Measurements from ENCODE around the gene USF2. TPM values are rescaled to one million over a fixed set of nuclear protein-coding genes. Genes with fewer than 3 reads are reported as not detected.

The USF2 gene
- total RNA-seq, 2 donors from 2014 or later, result 146 to 150 TPM

- Mint-ChIP-seq H3K27ac (no peak overlapping the region), H3K36me3 (no peaks in the 10 kb centered on the region), H3K9me3 (no peaks in the 10 kb centered on the region)
- ATAC-seq (no peak), DNase-seq (ENCODE audit: low spot score in 2 of 2) (no peak)
Measured at GRCh38 chr19:35297922-35298321, 29.2 kb downstream of the USF2 start.

GRCh38 chr19:35298561-35298972 is 29.8 kb downstream of the USF2 start:
- DNase-seq (ENCODE audit: low spot score in 2 of 2) (no peak), ATAC-seq (peak in 1 of 2 donors; percentile 6)
- Mint-ChIP-seq H3K36me3 (no peaks in the 10 kb centered on the region), H3K27ac (no peak overlapping the region), H3K9me3 (no peaks in the 10 kb centered on the region)

GRCh38 chr19:35299523-35300338 is 31.0 kb downstream of the USF2 start:
- peak in 1 of 2 donors; percentile 25 for ATAC-seq
- H3K27ac Mint-ChIP-seq, result no peak overlapping the region
- H3K9me3 Mint-ChIP-seq, result no peaks in the 10 kb centered on the region
- no peaks in the 10 kb centered on the region for H3K36me3 Mint-ChIP-seq
- no peak for DNase-seq (ENCODE audit: low spot score in 2 of 2)

- Mint-ChIP-seq H3K9me3 (no peaks in the 10 kb centered on the region), H3K27ac (no peak overlapping the region), H3K36me3 (no peaks in the 10 kb centered on the region)
- ATAC-seq (no peak), DNase-seq (ENCODE audit: low spot score in 2 of 2) (no peak)
Measured at GRCh38 chr19:35300339-35300649, 31.5 kb downstream of the USF2 start.

GRCh38 chr19:35301961-35302360 is 33.2 kb downstream of the USF2 start:
- ATAC-seq, result no peak

GRCh38 chr19:35302446-35302845 is 33.7 kb downstream of the USF2 start:
- Mint-ChIP-seq H3K36me3 (no peaks in the 10 kb centered on the region), H3K27ac (peak overlapping the region in 1 of 2 donors; percentile 20), H3K9me3 (no peaks in the 10 kb centered on the region)
- ATAC-seq (no peak), DNase-seq (ENCODE audit: low spot score in 2 of 2) (no peak)

More at GRCh38 chr19:35301961-35302360, 33.2 kb downstream of the USF2 start:
- H3K27ac Mint-ChIP-seq, result peak overlapping the region in 1 of 2 donors; percentile 20
- no peak for DNase-seq (ENCODE audit: low spot score in 2 of 2)
- H3K9me3 Mint-ChIP-seq, result no peaks in the 10 kb centered on the region
- no peaks in the 10 kb centered on the region for H3K36me3 Mint-ChIP-seq

- Mint-ChIP-seq H3K9me3 (no peaks in the 10 kb centered on the region), H3K36me3 (no peaks in the 10 kb centered on the region), H3K27ac (no peak overlapping the region)
- ATAC-seq (no peak), DNase-seq (ENCODE audit: low spot score in 2 of 2) (no peak)
Measured at GRCh38 chr19:35303357-35303915, 34.7 kb downstream of the USF2 start.

GRCh38 chr19:35304036-35304435 is 35.3 kb downstream of the USF2 start:
- no peak for ATAC-seq
- no peak overlapping the region for H3K27ac Mint-ChIP-seq

GRCh38 chr19:35305181-35305580 is 36.4 kb downstream of the USF2 start:
- no peak overlapping the region for H3K27ac Mint-ChIP-seq
- H3K36me3 Mint-ChIP-seq, result no peaks in the 10 kb centered on the region
- ATAC-seq, result no peak
- H3K9me3 Mint-ChIP-seq, result no peaks in the 10 kb centered on the region
- no peak for DNase-seq (ENCODE audit: low spot score in 2 of 2)

More at GRCh38 chr19:35304036-35304435, 35.3 kb downstream of the USF2 start:
- Mint-ChIP-seq H3K36me3 (no peaks in the 10 kb centered on the region), H3K9me3 (no peaks in the 10 kb centered on the region)
- DNase-seq (ENCODE audit: low spot score in 2 of 2), result no peak

- DNase-seq (ENCODE audit: low spot score in 2 of 2), result no peak
- peak in 1 of 2 donors; percentile 56 for ATAC-seq
- Mint-ChIP-seq H3K36me3 (no peaks in the 10 kb centered on the region), H3K27ac (no peak overlapping the region), H3K9me3 (no peaks in the 10 kb centered on the region)
Measured at GRCh38 chr19:35306473-35307246, 37.9 kb downstream of the USF2 start.

GRCh38 chr19:35307931-35308330 is 39.2 kb downstream of the USF2 start:
- DNase-seq (ENCODE audit: low spot score in 2 of 2) (no peak), ATAC-seq (no peak)
- H3K9me3 Mint-ChIP-seq, result no peaks in the 10 kb centered on the region
- H3K27ac Mint-ChIP-seq, result peak overlapping the region in 1 of 2 donors; percentile 51
- H3K36me3 Mint-ChIP-seq, result no peaks in the 10 kb centered on the region

GRCh38 chr19:35308910-35309309 is 40.1 kb downstream of the USF2 start:
- no peak overlapping the region for H3K27ac Mint-ChIP-seq
- no peak for DNase-seq (ENCODE audit: low spot score in 2 of 2)
- ATAC-seq, result no peak
- no peaks in the 10 kb centered on the region for H3K36me3 Mint-ChIP-seq
- no peaks in the 10 kb centered on the region for H3K9me3 Mint-ChIP-seq

- Mint-ChIP-seq H3K27ac (no peak overlapping the region), H3K9me3 (no peaks in the 10 kb centered on the region), H3K36me3 (no peaks in the 10 kb centered on the region)
- no peak for ATAC-seq
- no peak for DNase-seq (ENCODE audit: low spot score in 2 of 2)
Measured at GRCh38 chr19:35309481-35310279, 40.9 kb downstream of the USF2 start.

- DNase-seq (ENCODE audit: low spot score in 2 of 2) (no peak), ATAC-seq (peak in 1 of 2 donors; percentile 62)
- H3K36me3 Mint-ChIP-seq, result no peaks in the 10 kb centered on the region
- H3K9me3 Mint-ChIP-seq, result no peaks in the 10 kb centered on the region
- no peak overlapping the region for H3K27ac Mint-ChIP-seq
Measured at GRCh38 chr19:35310331-35310730, 41.6 kb downstream of the USF2 start.

- ATAC-seq (no peak), DNase-seq (ENCODE audit: low spot score in 2 of 2) (no peak)
- H3K36me3 Mint-ChIP-seq, result no peaks in the 10 kb centered on the region
- no peaks in the 10 kb centered on the region for H3K9me3 Mint-ChIP-seq
- peak overlapping the region; percentile 33 to 77 for H3K27ac Mint-ChIP-seq
Measured at GRCh38 chr19:35310811-35311465, 42.2 kb downstream of the USF2 start.

Data from activated naive CD4-positive, alpha-beta T cell treated with anti-CD3 and anti-CD28 coated beads, Interleukin-2, amount 50 U/mL, for 72 hours (primary cell).